Activated CD4-positive, alpha-beta T cell treated with anti-CD3 and anti-CD28 coated beads, Interleukin-2, amount 50 U/mL, for 4 hours (primary cell): ENCODE results near the gene UBE2N.
"Not testable (repeated sequence)": the region's sequence is repeated elsewhere in the genome, so short reads cannot be mapped to it uniquely, and the experiment has no call there.

ENCODE experiments used
- DNase-seq, 2 experiments: peaks; one replicate each; pipeline ENCODE4 v3.0.0-alpha.2; 2020

Gene UBE2N

DNA sequence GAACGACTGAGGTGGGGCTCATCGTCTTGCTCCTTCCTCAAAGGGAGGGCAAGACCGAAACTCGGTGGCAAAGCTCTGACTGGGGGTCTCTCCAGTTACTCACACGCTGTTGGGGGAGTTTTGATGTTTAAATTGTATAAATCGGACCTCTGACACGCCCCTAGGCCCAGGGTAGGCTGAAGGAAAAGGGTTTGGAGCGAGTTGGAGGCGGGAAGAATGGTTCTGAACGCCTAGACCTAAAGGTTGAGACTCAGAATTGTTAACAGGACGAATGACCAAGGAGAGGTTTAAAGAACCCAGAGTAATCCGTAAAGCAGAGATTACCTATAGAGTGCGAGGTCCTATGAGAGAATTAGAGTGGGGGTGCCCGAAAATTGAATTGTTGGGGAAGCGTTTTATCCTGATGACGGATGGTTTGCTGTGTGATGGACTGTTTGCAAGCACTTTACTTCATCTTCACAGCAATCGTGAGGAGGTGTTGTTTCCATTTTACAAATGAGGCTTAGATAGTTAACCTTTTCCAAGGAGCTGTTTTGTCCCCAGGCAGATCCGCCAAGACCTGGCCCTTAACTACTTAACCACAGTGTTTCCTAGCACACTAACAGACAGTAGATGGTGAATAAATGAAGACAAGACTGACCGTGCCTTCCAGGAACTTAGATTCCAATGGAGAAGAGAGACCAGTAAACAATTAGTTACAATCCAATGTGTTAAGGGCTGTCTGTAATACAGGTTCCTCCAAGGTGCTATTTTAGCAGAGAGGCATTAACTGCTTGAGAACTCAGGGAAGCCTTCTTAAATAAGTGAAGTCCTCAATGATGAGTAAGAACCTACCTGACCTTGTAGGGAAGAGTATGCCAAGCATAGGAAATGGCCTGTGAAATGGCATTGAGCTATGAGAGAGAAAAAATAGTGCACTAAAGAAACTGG, 929 bp upstream of the UBE2N start:
- DNase-seq: no peak

GRCh38 chr12:93441081-93441616, 598 bp downstream of the UBE2N start:
- peak; percentile 9 to 15 for DNase-seq

DNA sequence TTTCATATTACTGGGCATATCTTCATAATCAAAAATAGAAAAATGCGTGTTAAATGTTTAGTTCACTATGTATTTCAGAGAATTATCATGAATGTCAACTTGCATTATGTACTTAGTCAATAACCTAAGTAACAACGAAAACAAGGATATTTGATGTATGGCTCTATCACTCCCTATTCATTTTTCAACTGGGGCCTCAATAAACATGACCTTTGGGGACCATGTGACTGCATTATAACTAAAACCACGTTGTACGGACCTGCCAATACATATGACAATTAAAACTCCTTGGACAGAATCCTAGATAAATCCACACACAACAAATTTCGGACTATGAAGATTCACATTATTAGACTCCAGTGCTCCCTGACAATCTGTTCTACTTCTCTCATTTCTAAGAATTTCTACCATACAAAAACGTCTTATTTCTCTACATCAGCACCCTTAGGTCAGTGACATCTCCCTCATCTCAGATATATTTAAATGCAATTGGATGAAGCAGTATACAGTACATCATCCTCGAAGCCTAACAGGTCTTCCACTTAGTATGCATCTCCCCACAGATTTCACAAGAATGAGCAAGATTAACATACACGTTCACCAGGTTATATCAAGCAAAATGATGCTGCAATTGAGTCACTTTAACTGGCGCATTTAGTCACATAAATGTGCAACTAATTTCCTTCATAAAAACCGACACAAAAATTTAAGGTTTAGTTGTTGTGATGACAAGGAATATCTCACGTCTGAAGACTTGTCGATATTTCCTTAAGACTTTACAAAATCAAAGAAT, 1.5 kb downstream of the UBE2N start:
- no peak for DNase-seq

DNA sequence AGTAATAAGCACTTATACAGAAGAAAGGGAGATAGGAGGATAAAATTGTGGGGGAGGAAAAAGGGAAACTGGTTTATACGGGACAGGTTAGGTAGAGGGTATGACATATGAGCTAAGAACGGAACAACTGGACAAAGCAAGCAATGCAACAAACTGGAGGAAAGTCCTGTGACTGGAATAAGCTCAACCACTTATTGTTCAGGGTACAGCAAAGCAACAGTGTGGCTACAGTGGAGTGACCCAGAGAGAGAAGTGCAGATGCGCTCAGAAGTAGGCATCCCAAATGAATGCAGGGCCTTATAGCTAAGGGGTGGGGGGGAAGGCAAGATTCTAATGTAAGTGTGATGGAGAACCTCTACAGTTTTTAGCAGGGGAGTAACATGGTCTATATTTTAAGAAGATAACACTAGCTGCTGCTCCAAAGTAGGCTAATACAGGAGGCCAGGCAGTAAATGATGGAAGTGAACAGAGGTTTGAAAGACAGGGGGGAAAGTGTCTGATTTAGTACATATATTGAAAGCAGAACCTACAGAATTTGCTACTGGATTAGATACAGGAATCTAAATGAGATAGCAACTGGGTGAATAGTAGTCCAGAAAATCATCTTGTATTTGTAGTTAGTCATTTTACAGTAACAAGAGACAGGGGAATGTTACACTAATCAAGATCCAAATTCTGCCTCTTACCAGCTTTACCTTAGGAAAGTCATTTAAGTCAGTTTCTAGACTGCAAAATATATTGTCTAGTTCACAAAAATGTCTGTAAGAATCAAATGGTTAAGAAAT, 3.3 kb downstream of the UBE2N start:
- no peak for DNase-seq

- no peak for DNase-seq
Observed at GRCh38 chr12:93434256-93434865, 7.4 kb downstream of the UBE2N start.

DNA sequence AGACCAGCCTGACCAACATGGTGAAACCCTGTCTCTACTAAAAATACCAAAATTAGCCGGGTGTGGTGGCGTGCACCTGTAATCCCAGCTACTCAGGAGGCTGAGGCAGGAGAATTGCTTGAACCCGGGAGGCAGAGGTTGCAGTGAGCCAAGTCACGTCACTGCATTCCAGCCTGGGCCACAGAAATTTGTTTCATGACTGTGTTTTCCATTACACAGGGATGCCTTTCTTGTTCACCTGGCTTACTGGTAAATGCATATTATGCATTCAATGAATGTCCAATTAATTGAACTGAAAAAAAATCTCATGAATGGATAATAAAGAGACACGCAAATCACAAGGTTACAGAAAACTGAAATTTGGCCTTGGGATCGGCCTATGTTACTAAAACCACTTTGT, 9.7 kb downstream of the UBE2N start:
- DNase-seq: not testable (repeated sequence)

DNA sequence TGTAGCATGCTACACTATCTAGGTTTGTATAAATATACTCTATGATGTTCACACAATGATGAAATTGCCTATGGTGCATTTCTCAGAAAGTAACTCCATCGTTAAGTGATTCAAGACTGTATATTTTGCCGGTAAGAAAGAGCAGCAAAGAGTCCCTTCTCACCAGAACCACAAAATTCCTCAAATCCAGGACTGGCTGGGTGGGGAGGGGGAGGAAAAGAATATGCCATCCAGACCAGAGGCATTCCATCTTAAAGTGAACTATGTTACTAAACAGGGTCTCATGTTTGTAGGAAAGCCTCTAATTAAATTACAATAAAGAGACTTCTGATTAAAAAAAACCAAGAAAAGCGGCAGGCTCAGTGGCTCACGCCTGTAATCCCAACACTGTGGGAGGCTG, 11.5 kb downstream of the UBE2N start:
- DNase-seq: no peak

DNA sequence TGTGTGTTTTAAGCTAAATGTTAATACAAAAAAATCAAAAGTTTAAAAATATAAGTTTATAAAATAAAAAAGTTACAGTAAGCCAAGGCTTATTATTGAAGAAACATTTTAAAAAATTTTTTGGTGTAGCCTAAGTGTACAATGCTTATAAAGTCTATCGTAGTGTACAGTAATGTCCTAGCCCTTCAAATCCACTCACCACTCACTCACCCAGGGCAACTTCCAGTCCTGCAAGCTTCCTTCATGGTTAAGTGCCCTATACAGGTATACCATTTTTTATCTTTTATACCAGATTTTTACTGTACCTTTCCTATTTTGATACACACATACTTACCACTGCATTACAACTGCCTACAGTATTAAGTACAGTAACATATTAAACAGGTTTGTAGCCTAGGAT, 11.9 kb downstream of the UBE2N start:
- no peak for DNase-seq

- DNase-seq: no peak
Observed at GRCh38 chr12:93429448-93429847, 12.3 kb downstream of the UBE2N start.

- DNase-seq: no peak
Observed at GRCh38 chr12:93427779-93428564, 13.8 kb downstream of the UBE2N start.

GRCh38 chr12:93426412-93426805, 15.3 kb downstream of the UBE2N start:
- no peak for DNase-seq

- DNase-seq: no peak
Observed at GRCh38 chr12:93425736-93426411, 15.9 kb downstream of the UBE2N start.

DNA sequence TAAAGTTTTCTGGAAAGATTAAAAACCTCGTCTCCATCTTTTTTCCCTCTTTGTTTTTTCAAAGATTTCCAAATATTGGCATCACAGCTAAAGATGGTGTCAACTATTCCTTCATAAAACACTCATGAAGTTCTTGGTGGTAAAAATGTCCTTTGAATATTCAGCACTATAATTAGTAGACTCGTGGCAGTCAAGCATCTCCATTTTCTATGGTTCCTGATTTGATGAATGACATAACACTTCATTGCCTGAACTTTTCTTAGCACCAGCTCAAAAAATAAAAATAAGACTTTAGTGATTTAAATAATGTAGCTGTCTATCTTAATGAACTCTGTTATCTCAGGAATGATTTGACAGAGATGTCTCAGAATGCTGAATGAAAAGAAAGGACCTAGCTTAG, 19.7 kb downstream of the UBE2N start:
- DNase-seq: no peak

GRCh38 chr12:93419388-93420034, 22.2 kb downstream of the UBE2N start:
- DNase-seq: no peak

DNA sequence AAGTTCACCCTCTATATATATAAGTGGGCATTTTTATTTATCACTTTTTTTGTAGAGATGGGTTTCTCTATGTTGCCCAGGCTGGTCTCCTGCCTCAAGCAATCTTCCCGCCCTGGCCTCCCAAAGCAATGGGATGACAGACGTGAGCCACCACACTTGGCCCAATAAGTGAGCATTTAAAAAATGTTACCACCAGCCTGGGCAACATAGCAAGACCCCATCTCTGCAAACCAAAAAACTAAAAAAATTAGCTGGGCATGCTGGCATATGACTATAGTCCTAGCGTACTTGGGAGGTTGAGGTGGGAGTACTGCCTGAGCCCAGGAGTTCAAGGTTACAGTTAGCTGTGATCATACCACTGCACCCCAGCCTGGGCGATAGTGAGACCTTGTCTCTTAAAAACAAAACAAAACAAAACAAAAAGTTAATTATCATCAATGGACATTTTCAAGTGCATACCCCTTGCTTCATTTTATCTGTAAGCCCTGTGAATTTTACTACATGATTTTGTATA, 23.7 kb downstream of the UBE2N start:
- no peak for DNase-seq

DNA sequence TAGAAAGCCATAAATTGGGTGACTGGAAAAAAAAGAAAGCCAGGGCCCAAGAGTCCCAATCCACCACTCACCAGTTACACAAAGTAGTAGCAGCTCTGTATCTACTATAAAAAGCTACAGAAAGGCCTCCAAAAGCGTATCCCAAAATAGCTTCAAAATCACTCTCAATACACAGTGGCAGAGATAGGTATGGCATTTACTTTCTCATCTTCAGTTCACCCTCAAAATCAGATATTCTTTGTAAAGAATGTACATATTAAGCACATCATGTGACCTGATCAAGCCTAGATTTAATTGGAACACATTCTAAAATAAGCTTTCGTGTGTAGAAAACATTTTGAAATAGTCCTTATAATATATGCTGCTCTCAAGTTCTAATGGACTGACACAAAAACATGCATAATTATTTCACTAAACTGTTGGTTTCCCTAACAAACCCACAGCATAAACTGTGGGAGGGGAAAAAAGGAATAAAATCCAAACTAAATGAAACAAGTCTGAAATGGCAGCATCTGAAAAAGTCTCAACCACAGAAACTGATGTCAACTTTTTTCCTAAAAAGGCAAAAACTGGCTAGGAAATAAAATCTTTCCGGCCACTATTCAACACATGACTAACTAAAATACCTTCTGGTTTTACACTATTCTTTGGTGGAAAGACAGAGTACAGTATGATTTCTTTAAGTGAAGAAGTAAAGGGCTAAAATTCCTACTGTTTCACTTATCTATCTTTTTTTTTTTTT, 25.9 kb downstream of the UBE2N start:
- no peak for DNase-seq

DNA sequence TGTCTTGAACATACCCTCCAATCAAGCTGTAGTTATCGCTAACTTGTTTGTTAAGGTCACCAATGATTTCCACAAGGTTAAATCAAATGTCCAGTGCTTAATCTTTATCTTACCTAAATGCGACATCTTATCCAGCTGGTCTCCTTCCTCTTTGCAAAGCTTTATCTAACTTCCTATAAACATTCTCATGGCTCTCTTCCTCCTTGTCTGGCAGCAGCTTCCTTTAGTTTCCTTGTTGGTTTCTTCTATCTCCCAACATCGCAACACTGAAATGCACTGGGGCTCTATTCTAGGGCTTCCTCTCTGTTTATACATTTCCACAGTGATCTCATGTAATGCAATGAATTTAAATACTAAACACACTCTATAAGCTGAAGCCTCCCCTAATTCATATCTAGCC, 28.7 kb downstream of the UBE2N start:
- no peak for DNase-seq

GRCh38 chr12:93412396-93412795, 29.4 kb downstream of the UBE2N start:
- not testable (repeated sequence) for DNase-seq

DNA sequence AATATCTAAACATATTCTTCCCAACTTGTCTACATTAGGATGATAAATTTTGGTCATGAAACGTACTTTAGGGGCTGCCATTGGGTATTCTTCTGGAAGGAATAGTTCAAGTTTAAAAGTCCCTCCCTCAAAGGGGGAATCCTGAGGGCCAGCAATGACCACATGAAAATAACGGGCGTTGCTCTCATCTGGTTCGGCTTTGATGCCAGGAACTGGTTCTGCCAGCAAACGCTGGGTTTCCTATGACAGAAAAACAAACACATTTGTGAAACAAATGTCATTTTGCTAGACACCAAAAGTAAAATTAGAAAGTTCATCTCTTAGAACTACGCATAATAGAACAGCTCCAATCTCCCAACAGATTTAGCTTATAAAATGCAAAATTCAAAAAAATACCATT, 30.7 kb downstream of the UBE2N start:
- not testable (repeated sequence) for DNase-seq
